ENCODE data around the gene AURKA.

DNA sequence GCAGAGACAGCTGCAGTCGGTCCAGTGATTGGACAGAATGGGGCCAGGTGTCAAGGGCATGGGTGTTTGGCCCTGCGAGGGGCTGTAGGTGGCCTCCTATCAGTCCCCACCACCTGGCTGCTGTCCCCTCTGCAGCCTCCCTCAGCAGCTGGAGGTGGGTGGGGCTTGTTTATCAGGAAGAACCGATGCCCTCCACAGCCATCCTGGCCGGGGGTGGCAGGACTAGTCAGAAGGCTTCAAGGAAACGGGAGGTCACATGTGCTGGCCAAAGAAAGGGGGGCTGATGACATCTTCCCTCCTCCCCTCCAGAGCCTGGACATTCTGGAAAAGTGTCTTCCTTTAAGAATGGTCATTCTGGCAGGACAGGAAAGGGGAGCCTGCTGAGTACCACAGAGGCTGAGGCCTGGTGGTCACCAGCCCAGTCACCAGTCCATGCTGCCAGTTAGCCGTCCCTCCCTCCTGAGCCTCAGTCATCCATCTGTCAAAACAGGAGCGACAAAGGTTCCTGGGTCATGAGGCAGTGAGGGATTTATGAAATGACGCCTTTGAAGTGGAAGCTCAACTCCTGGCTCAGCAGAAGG, 29.1 kb downstream of the AURKA start:
- TF ChIP-seq, protein P1, sequence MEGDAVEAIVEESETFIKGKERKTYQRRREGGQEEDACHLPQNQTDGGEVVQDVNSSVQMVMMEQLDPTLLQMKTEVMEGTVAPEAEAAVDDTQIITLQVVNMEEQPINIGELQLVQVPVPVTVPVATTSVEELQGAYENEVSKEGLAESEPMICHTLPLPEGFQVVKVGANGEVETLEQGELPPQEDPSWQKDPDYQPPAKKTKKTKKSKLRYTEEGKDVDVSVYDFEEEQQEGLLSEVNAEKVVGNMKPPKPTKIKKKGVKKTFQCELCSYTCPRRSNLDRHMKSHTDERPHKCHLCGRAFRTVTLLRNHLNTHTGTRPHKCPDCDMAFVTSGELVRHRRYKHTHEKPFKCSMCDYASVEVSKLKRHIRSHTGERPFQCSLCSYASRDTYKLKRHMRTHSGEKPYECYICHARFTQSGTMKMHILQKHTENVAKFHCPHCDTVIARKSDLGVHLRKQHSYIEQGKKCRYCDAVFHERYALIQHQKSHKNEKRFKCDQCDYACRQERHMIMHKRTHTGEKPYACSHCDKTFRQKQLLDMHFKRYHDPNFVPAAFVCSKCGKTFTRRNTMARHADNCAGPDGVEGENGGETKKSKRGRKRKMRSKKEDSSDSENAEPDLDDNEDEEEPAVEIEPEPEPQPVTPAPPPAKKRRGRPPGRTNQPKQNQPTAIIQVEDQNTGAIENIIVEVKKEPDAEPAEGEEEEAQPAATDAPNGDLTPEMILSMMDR (conservative IDR thresholded peaks at IDR 0.05; ENCODE audit: low read length), result no peak
- no peak for TF ChIP-seq EZH2phosphoT487 (IDR thresholded peaks at IDR 0.05; ENCODE audit: borderline replicate concordance, low read depth, low read length)

Data from OCI-LY7 (cell line).